ENCODE data around the gene PPFIA3. TPM values are rescaled to one million over a fixed set of nuclear protein-coding genes. Genes with fewer than 3 reads are reported as not detected.

PPFIA3 gene
- total and polyA plus RNA-seq, 2 of the 4 experiments (the other 2 are of a cell fraction), result 0.90 to 2.4 TPM

DNA sequence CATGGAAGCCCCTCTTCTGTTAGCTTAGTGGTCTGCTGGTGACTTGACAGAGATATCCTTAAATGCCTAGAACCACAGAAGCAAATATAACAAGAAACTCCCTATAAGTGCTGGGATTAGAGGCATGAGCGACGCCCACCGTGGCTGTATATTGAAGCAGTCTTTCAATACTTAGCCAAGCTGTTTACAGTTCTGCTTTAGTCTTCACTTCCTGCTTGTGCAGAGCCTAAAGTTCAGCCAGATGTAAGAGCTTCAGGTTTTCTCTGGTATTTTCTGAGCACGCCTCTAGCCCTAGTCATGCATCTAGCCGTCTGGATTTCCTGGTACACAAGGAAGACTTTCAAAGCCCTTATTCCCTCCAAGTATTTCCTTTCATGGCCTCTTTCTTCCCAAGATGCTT, 66.8 kb downstream of the PPFIA3 start:
- no peak overlapping the region for H3K56ac ChIP-seq (ENCODE audit: extremely low read depth, insufficient read depth, low read length)
- no peaks in the 10 kb centered on the region for H3K79me1 ChIP-seq (ENCODE audit: low read depth in 1 of 2, low read length in 2 of 2)
- intact Hi-C loops (cut with micrococcal nuclease) (no loop called here), dilution Hi-C loops (cut with HindIII; ENCODE audit: low sequenced_read_pairs, unreplicated experiment) (no loop called here), in situ Hi-C loops (cut with MboI; ENCODE audit: low sequenced_read_pairs) (no loop called here)
- 100% methylated on average over 1 of the region's 5 CpGs; no CpG with 5 or more reads in 1 of the 2 experiments for WGBS, 2 experiments (ENCODE audit: extremely low coverage in 2 of 2, insufficient read length in 1 of 2)
- H2BK20ac ChIP-seq (ENCODE audit: low read depth, low read length), result no peak overlapping the region
- H2BK5ac ChIP-seq (ENCODE audit: low read depth, low read length, poor library complexity, severe bottlenecking), result no peak overlapping the region
- POLR2A ChIA-PET (ENCODE audit: unreplicated experiment), result no interaction called here
- H2BK120ac ChIP-seq (ENCODE audit: low read depth, low read length), result no peak overlapping the region
- H4K91ac ChIP-seq (ENCODE audit: insufficient read depth, low read depth, low read length), result no peak overlapping the region
- H4K20me1 ChIP-seq (ENCODE audit: insufficient read depth, low read length), result no peaks in the 10 kb centered on the region
- no peak overlapping the region for H2BK15ac ChIP-seq (ENCODE audit: low read depth, low read length)
- H3K18ac ChIP-seq (ENCODE audit: low read depth, low read length), result no peak overlapping the region
- no peak overlapping the region for H3K27ac ChIP-seq (ENCODE audit: insufficient read depth, low read length)
- no peak overlapping the region for H3K4ac ChIP-seq (ENCODE audit: low read depth, low read length)
- H2AFZ ChIP-seq (replicated peaks; ENCODE audit: low read length, poor library complexity), result no peak overlapping the region
- no peak overlapping the region for H3K4me3 ChIP-seq (ENCODE audit: insufficient read depth, low read depth, low read length)
- TF ChIP-seq, protein P1, sequence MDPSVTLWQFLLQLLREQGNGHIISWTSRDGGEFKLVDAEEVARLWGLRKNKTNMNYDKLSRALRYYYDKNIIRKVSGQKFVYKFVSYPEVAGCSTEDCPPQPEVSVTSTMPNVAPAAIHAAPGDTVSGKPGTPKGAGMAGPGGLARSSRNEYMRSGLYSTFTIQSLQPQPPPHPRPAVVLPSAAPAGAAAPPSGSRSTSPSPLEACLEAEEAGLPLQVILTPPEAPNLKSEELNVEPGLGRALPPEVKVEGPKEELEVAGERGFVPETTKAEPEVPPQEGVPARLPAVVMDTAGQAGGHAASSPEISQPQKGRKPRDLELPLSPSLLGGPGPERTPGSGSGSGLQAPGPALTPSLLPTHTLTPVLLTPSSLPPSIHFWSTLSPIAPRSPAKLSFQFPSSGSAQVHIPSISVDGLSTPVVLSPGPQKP (IDR thresholded peaks at IDR 0.05; ENCODE audit: borderline replicate concordance, low read depth, low read length), result no peak
- no peak for TF ChIP-seq FOS (IDR thresholded peaks at IDR 0.05; ENCODE audit: low read depth, low read length)
- TF ChIP-seq RCOR1 (IDR thresholded peaks at IDR 0.05; ENCODE audit: insufficient replicate concordance, low read length), result no peak
- no peak for TF ChIP-seq MAFK (IDR thresholded peaks at IDR 0.05; ENCODE audit: low read depth, low read length)
- TF ChIP-seq, protein P2, sequence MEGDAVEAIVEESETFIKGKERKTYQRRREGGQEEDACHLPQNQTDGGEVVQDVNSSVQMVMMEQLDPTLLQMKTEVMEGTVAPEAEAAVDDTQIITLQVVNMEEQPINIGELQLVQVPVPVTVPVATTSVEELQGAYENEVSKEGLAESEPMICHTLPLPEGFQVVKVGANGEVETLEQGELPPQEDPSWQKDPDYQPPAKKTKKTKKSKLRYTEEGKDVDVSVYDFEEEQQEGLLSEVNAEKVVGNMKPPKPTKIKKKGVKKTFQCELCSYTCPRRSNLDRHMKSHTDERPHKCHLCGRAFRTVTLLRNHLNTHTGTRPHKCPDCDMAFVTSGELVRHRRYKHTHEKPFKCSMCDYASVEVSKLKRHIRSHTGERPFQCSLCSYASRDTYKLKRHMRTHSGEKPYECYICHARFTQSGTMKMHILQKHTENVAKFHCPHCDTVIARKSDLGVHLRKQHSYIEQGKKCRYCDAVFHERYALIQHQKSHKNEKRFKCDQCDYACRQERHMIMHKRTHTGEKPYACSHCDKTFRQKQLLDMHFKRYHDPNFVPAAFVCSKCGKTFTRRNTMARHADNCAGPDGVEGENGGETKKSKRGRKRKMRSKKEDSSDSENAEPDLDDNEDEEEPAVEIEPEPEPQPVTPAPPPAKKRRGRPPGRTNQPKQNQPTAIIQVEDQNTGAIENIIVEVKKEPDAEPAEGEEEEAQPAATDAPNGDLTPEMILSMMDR (conservative IDR thresholded peaks at IDR 0.05; ENCODE audit: low read depth, low read length), result no peak
- TF ChIP-seq CHD1 (IDR thresholded peaks at IDR 0.05; ENCODE audit: low read depth, low read length), result no peak
- no peak for TF ChIP-seq SMC3 (IDR thresholded peaks at IDR 0.05; ENCODE audit: low read depth, low read length)
- TF ChIP-seq BHLHE40 (IDR thresholded peaks at IDR 0.05; ENCODE audit: low read depth, low read length), result no peak
- no peaks in the 10 kb centered on the region for H3K9me3 ChIP-seq (ENCODE audit: control insufficient read depth, insufficient read depth, low read length)
- 0 out of 2 replicates have a peak, but pooled peaks cover 2% of the 10 kb centered on the region for H3K9me1 ChIP-seq (ENCODE audit: insufficient read depth, low read length)
- no peak overlapping the region for H4K8ac ChIP-seq (ENCODE audit: low read depth in 2 of 2, low read length in 2 of 2)
- BruUV-seq (replicated peaks), result no TSS peak
- no peak overlapping the region for H2AK5ac ChIP-seq (ENCODE audit: low read depth, low read length)
- H3K14ac ChIP-seq (replicated peaks; ENCODE audit: low read depth, low read length), result no peak overlapping the region
- no peak overlapping the region for H3K23ac ChIP-seq (ENCODE audit: low read depth, low read length)
- DNase-seq (no peak), ATAC-seq (ENCODE audit: low read depth) (no peak)
- peaks cover 44% of the 10 kb centered on the region for H3K36me3 ChIP-seq (ENCODE audit: control insufficient read depth, insufficient read depth, low read length)
- H3K4me2 ChIP-seq (ENCODE audit: low read depth, low read length), result no peak overlapping the region
- H3K9ac ChIP-seq (ENCODE audit: low read depth, low read length), result no peak overlapping the region
- H3K27me3 ChIP-seq (ENCODE audit: control insufficient read depth, insufficient read depth, low read length), result no peaks in the 10 kb centered on the region
- CTCF ChIA-PET, result interaction anchor here (1.9 kb wide), 1 partner anchor 13 kb away, joined by 7 read pairs; no protein-coding TSS in a partner anchor
- H4K5ac ChIP-seq (ENCODE audit: low read depth, low read length), result no peak overlapping the region
- no peaks in the 10 kb centered on the region for H3K4me1 ChIP-seq (ENCODE audit: control insufficient read depth, insufficient read depth, low read length)
- H2AK9ac ChIP-seq (replicated peaks; ENCODE audit: low read depth, low read length, poor library complexity), result no peak overlapping the region
